Measurements from ENCODE around the gene CD3D. TPM values are rescaled to one million over a fixed set of nuclear protein-coding genes. Genes with fewer than 3 reads are reported as not detected.
A peak's percentile ranks its signal among the peaks of the same experiment; 100 is the strongest.

CD3D gene
- total RNA-seq, 1 experiment from 2014 or later = not detected

- Histone ChIP-seq H3K79me2 (ENCODE audit: low read length) (peaks cover 41% of the 10 kb centered on the region), H3F3A (ENCODE audit: low read length, unreplicated experiment) (no peaks in the 10 kb centered on the region), H3K27ac (ENCODE audit: low read length) (no peak overlapping the region), H3K9me2 (replicated peaks; ENCODE audit: low read length) (no peaks in the 10 kb centered on the region), H4K20me1 (ENCODE audit: low read length) (no peaks in the 10 kb centered on the region), H3K4me2 (ENCODE audit: low read length) (no peak overlapping the region), H3K36me3 (ENCODE audit: low read depth, low read length) (peaks cover 43% of the 10 kb centered on the region), H3K4me3 (ENCODE audit: low read length) (no peak overlapping the region), H3K4me1 (ENCODE audit: insufficient read depth, low read length) (peaks cover 4% of the 10 kb centered on the region), H2AFZ (ENCODE audit: low read length) (no peak overlapping the region), H3K27me3 (ENCODE audit: low read length) (no peaks in the 10 kb centered on the region), H3K9me3 (ENCODE audit: low read length) (no peaks in the 10 kb centered on the region), H3K9ac (ENCODE audit: low read length) (no peak overlapping the region)
- BruUV-seq (replicated peaks) = no TSS peak
- POLR2A ChIA-PET (ENCODE audit: unreplicated experiment) = no interaction called here
- CTCF ChIA-PET = interaction anchor here (0.5 kb wide), 1 partner anchor 166 kb away, joined by 4 read pairs; no protein-coding TSS in a partner anchor
- no peak for TF ChIP-seq EZH2phosphoT487 (IDR thresholded peaks at IDR 0.05; ENCODE audit: borderline replicate concordance, low read length)
- TF ChIP-seq EZH2 (IDR thresholded peaks at IDR 0.05; ENCODE audit: low read length, unreplicated experiment) = no peak
- no peak for TF ChIP-seq CTCF (conservative IDR thresholded peaks at IDR 0.05; ENCODE audit: low read depth, low read length)
- intact Hi-C loops (cut with micrococcal nuclease) = no loop called here
- DNase-seq (no peak), ATAC-seq (no peak)
Measured at GRCh38 chr11:118364956-118365615, 22.6 kb upstream of the CD3D start.

- H3K79me2 ChIP-seq (ENCODE audit: low read length) = peaks cover 43% of the 10 kb centered on the region
- H3K27me3 ChIP-seq (ENCODE audit: low read length) = no peaks in the 10 kb centered on the region
- POLR2A ChIA-PET (ENCODE audit: unreplicated experiment) = no interaction called here
- H3K27ac ChIP-seq (ENCODE audit: low read length) = no peak within 1 kb of the TSS
- H3K4me3 ChIP-seq (ENCODE audit: low read length) = peak within 1 kb of the TSS; percentile 94
- peaks cover 4% of the 10 kb centered on the region for H3K4me1 ChIP-seq (ENCODE audit: insufficient read depth, low read length)
- H3K36me3 ChIP-seq (ENCODE audit: low read depth, low read length) = peaks cover 2% of the 10 kb centered on the region; the same call in 1 of the 2 replicates
- no TSS peak for BruUV-seq (replicated peaks)
- peak within 1 kb of the TSS; percentile 92 for H2AFZ ChIP-seq (ENCODE audit: low read length)
- ATAC-seq (peak; percentile 95), DNase-seq (peak; percentile 96)
- H3K9ac ChIP-seq (ENCODE audit: low read length) = peak within 1 kb of the TSS; percentile 89
- H3K9me2 ChIP-seq (replicated peaks; ENCODE audit: low read length) = no peaks in the 10 kb centered on the region
- H4K20me1 ChIP-seq (ENCODE audit: low read length) = no peaks in the 10 kb centered on the region
- no peaks in the 10 kb centered on the region for H3K9me3 ChIP-seq (ENCODE audit: low read length)
- CTCF ChIA-PET = interaction anchor here (0.6 kb wide), 1 partner anchor 8 kb away, joined by 3 read pairs; no protein-coding TSS in a partner anchor
- peak within 1 kb of the TSS; percentile 100 for H3K4me2 ChIP-seq (ENCODE audit: low read length)
- intact Hi-C loops (cut with micrococcal nuclease) = no loop called here
- no peak for TF ChIP-seq EZH2 (IDR thresholded peaks at IDR 0.05; ENCODE audit: low read length, unreplicated experiment)
- TF ChIP-seq EZH2phosphoT487 (IDR thresholded peaks at IDR 0.05; ENCODE audit: borderline replicate concordance, low read length) = no peak
- TF ChIP-seq CTCF (conservative IDR thresholded peaks at IDR 0.05; ENCODE audit: low read depth, low read length) = no peak
- no peaks in the 10 kb centered on the region for H3F3A ChIP-seq (ENCODE audit: low read length, unreplicated experiment)
Measured at GRCh38 chr11:118359295-118359958, 16.9 kb upstream of the CD3D start, which contains the start of gene UBE4A. UBE4A (plus strand) TSS chr11:118359600; CDS start chr11:118365081, 5,481 bp downstream.

GRCh38 chr11:118358071-118358470 lies 15.6 kb upstream of the CD3D start:
- no peak overlapping the region for H2AFZ ChIP-seq (ENCODE audit: low read length)
- ATAC-seq = no peak
- TF ChIP-seq EZH2 (IDR thresholded peaks at IDR 0.05; ENCODE audit: low read length, unreplicated experiment) = no peak
- TF ChIP-seq CTCF (conservative IDR thresholded peaks at IDR 0.05; ENCODE audit: low read depth, low read length) = no peak
- TF ChIP-seq EZH2phosphoT487 (IDR thresholded peaks at IDR 0.05; ENCODE audit: borderline replicate concordance, low read length) = no peak
- no peak overlapping the region for H3K4me3 ChIP-seq (ENCODE audit: low read length)
- no peaks in the 10 kb centered on the region for H3F3A ChIP-seq (ENCODE audit: low read length, unreplicated experiment)
- H3K9me3 ChIP-seq (ENCODE audit: low read length) = no peaks in the 10 kb centered on the region
- H3K79me2 ChIP-seq (ENCODE audit: low read length) = peaks cover 36% of the 10 kb centered on the region
- no peaks in the 10 kb centered on the region for H4K20me1 ChIP-seq (ENCODE audit: low read length)
- DNase-seq = no peak
- CTCF ChIA-PET = no interaction called here
- no TSS peak for BruUV-seq (replicated peaks)
- H3K36me3 ChIP-seq (ENCODE audit: low read depth, low read length) = no peaks in the 10 kb centered on the region
- POLR2A ChIA-PET (ENCODE audit: unreplicated experiment) = no interaction called here
- intact Hi-C loops (cut with micrococcal nuclease) = no loop called here
- peaks cover 4% of the 10 kb centered on the region for H3K4me1 ChIP-seq (ENCODE audit: insufficient read depth, low read length)
- H3K27me3 ChIP-seq (ENCODE audit: low read length) = no peaks in the 10 kb centered on the region
- H3K9ac ChIP-seq (ENCODE audit: low read length) = no peak overlapping the region
- no peaks in the 10 kb centered on the region for H3K9me2 ChIP-seq (replicated peaks; ENCODE audit: low read length)
- no peak overlapping the region for H3K27ac ChIP-seq (ENCODE audit: low read length)
- no peak overlapping the region for H3K4me2 ChIP-seq (ENCODE audit: low read length)

Data from PC-3 (cell line).